Neutrophil (primary cell): ENCODE measurements around the gene CDC25C.
"Not testable (repeated sequence)": the region's sequence is repeated elsewhere in the genome, so short reads cannot be mapped to it uniquely, and the experiment has no call there.

Experiments
- H3K27ac ChIP-seq: fragments of 200-600 bp; sonication (generic); 2 replicates; pipeline ENCODE4 v1.5.1; 2016; ENCODE audit warnings: mild to moderate bottlenecking, moderate library complexity
- H3K27me3 ChIP-seq: fragments of 200-600 bp; sonication (generic); 2 replicates; pipeline ENCODE4 v1.6.0; 2016; ENCODE audit warnings: mild to moderate bottlenecking
- H3K36me3 ChIP-seq: fragments of 200-600 bp; sonication (generic); 2 replicates; pipeline ENCODE4 v1.5.1; 2017
- H3K4me1 ChIP-seq, 2 experiments: fragments of 200-600 bp in 1 of 2; sonication (generic) in 1 of 2; 1 replicate in 1 of 2; 2 replicates in 1 of 2; pipeline versions ENCODE4 v1.5.1 to v1.6.1; 2013 to 2016; ENCODE audit warnings: low read depth in 1 of 2, low read length in 1 of 2, mild to moderate bottlenecking in 1 of 2, moderate library complexity in 1 of 2; ENCODE audit not compliant: control insufficient read depth in 1 of 2, insufficient read depth in 1 of 2
- H3K4me3 ChIP-seq, 2 experiments: fragments of 200-600 bp in 1 of 2; sonication (generic) in 1 of 2; 1 replicate in 1 of 2; 2 replicates in 1 of 2; pipeline ENCODE4 v1.5.1; 2013 to 2016; ENCODE audit warnings: low read depth in 1 of 2, low read length in 1 of 2, mild to moderate bottlenecking in 1 of 2, moderate library complexity in 1 of 2
- H3K9me3 ChIP-seq: fragments of 200-600 bp; sonication (generic); 2 replicates; pipeline ENCODE4 v1.5.1; 2016
- CTCF ChIP-seq: fragments of 200-600 bp; sonication (generic); IDR thresholded peaks from 2 replicates; pipeline ENCODE4 v1.5.1; 2016; ENCODE audit warnings: antibody characterized with exemption

The CDC25C gene

GRCh38 chr5:138338411-138339090 lies 6.9 kb upstream of the CDC25C start:
- TF ChIP-seq CTCF = peak; percentile 9
- peak overlapping the region; percentile 83 to 95 for H3K4me3 ChIP-seq
- peaks cover 50 to 55% of the 10 kb centered on the region in 2 experiments for H3K4me1 ChIP-seq
- H3K36me3 ChIP-seq = peaks cover 28% of the 10 kb centered on the region
- no peaks in the 10 kb centered on the region for H3K9me3 ChIP-seq
- H3K27me3 ChIP-seq = no peaks in the 10 kb centered on the region
- H3K27ac ChIP-seq = peak overlapping the region; percentile 99

DNA sequence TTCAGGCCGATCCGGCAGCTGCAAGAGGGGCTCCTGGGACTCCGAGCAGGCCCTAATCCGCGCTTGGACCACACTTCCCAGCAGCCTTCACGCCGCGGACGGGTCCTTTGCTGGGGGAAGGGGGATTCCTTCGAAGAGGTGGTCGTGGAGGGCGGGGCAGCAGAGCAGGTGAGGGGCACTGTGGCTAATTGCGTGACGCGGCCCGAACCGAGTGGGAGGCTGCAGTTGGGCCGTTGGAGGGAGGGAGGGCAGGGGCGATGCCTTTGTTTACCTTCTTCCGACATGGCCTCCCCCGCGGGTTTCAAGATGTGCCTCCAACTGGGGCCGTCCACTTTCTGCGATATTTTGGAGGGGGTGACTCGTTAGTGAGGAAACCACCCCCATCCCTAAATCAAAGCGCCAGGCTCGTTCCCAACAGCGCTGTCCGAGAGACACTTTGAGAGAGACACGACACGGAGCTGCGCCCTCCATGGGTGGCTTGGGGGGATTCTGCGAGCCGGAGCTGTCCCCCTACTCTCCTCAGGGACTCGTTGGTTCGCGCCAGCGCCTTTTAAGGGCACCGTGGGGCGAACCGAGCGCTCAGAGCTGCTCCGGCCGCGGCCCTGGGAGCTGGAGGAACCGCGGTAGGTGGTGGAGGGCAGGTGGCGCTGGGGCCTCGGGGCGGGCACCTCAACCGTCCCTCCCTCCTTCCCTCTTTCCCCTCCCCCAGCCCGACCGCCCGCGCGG lies 6.2 kb upstream of the CDC25C start, which contains the start of gene FAM53C:
Gene FAM53C, plus strand, starts transcription at position 582 of the 726 bp plus-strand sequence. CDS start 3,070 bp downstream, outside the sequence.
- Histone ChIP-seq H3K4me1 (peaks cover 43 to 48% of the 10 kb centered on the region in 2 experiments), H3K27me3 (no peaks in the 10 kb centered on the region), H3K4me3 (peak within 1 kb of the TSS; percentile 83 to 95), H3K27ac (peak within 1 kb of the TSS; percentile 99), H3K9me3 (no peaks in the 10 kb centered on the region), H3K36me3 (peaks cover 28% of the 10 kb centered on the region)
- TF ChIP-seq CTCF = peak; percentile 24

- H3K9me3 ChIP-seq = no peaks in the 10 kb centered on the region
- peak overlapping the region; percentile 99 for H3K27ac ChIP-seq
- peak overlapping the region; percentile 83 to 95 for H3K4me3 ChIP-seq
- H3K4me1 ChIP-seq = peaks cover 41 to 50% of the 10 kb centered on the region in 2 experiments
- no peak for TF ChIP-seq CTCF
- peaks cover 21% of the 10 kb centered on the region for H3K36me3 ChIP-seq
- no peaks in the 10 kb centered on the region for H3K27me3 ChIP-seq
These were observed 5.5 kb upstream of the CDC25C start for GRCh38 chr5:138336952-138337684.

- Histone ChIP-seq H3K27ac (no peak overlapping the region), H3K36me3 (peaks cover 2% of the 10 kb centered on the region), H3K4me1 (peaks cover 37 to 44% of the 10 kb centered on the region in 2 experiments), H3K27me3 (no peaks in the 10 kb centered on the region), H3K4me3 (no peak overlapping the region), H3K9me3 (no peaks in the 10 kb centered on the region)
- TF ChIP-seq CTCF = no peak
These were observed 3.4 kb upstream of the CDC25C start for GRCh38 chr5:138334867-138335447.

GRCh38 chr5:138330813-138331448 lies 673 bp downstream of the CDC25C start:
- Histone ChIP-seq H3K4me3 (peak overlapping the region; percentile 63 to 74), H3K27me3 (no peaks in the 10 kb centered on the region), H3K36me3 (no peaks in the 10 kb centered on the region), H3K9me3 (no peaks in the 10 kb centered on the region), H3K27ac (peak overlapping the region; percentile 68), H3K4me1 (peaks cover 19 to 22% of the 10 kb centered on the region in 2 experiments)
- no peak for TF ChIP-seq CTCF

DNA sequence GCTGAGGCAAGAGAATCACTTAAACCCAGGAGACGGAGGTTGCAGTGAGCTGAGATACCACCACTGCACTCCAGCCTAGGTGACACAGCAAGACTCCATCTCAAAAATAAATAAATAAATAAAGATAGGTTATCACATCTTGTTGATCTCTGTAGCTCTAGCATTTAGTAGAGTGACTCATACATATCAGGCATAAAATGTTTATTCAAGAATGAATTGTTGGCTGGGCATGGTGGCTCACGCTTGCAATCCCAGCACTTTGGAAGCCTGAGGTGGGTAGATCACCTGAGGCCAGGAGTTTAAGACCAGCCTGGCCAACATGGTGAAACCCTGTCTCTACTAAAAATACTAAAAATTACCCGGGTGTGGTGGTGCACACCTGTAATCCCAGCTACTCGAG lies 13.4 kb downstream of the CDC25C start:
- H3K9me3 ChIP-seq, H3K27ac ChIP-seq, H3K4me1 ChIP-seq, H3K27me3 ChIP-seq, H3K4me3 ChIP-seq: not testable (repeated sequence)
- H3K36me3 ChIP-seq = peaks cover 43% of the 10 kb centered on the region
